GM21515 (cell line): ENCODE results near the gene ERVH48-1.
"Not testable (repeated sequence)": the region's sequence is repeated elsewhere in the genome, so short reads cannot be mapped to it uniquely, and the experiment has no call there.

Source experiments
- ATAC-seq: cut with Tn5 transposase; IDR thresholded peaks from one replicate; pipeline ENCODE4 v1.9.1; 2021; ENCODE audit not compliant: unreplicated experiment

ERVH48-1 gene

DNA sequence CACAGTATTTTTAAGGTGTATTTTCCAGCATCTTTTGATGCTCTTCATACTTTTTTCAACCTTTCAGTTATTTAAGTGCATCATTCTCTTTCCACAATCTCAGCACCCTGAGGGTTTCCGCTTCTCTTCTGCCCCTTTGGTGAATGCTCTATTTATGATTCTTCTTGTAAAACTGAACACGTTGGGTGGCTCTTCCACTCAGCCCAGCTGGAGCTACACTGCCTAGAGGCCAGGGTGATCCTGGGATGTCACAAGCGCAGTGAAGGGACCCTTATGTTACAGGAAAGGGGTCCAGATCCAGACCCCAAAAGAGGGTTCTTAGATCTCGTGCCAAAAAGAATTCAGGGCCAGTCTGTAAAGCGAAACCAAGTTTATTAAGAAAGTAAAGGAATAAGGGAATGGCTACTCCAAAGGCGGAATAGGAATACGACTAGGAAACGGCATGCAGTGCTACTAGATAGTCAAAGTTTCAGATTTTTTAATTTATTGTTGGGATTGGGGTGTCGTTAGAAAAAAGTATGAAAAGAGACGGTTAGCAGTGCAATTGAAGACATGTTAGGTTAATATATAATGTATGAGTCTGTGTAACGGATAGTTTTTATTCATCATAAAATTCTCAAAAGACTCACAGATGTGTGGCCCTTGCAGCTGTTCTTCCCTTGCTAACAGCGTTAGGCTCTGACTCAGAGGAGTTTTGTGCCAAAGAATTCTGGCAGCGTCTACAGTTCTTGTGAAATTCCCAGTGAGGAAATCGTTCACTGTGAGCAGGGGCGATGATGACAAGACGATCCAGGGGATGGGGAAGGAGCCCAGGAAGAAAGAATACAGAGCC, 14.4 kb upstream of the ERVH48-1 start:
- ATAC-seq, result no peak

DNA sequence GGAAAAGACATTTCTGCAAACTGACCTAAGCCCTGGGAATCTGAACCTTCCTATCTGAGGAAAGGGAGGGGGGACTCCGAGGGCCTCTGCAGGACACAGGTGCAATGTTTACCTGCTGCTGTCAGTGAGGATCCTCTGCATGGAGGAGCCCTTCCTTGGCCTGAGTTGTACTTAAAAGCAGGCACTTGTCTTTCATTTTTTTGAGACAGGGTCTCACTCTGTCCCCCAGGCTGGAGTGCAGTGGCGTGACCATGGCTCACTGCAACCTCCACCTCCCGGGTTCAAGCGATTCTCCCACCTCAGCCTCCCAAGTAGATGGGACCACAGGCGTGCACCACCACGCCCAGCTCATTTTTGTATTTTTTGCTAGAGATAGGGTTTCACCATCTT, 13.2 kb upstream of the ERVH48-1 start:
- ATAC-seq, result not testable (repeated sequence)

DNA sequence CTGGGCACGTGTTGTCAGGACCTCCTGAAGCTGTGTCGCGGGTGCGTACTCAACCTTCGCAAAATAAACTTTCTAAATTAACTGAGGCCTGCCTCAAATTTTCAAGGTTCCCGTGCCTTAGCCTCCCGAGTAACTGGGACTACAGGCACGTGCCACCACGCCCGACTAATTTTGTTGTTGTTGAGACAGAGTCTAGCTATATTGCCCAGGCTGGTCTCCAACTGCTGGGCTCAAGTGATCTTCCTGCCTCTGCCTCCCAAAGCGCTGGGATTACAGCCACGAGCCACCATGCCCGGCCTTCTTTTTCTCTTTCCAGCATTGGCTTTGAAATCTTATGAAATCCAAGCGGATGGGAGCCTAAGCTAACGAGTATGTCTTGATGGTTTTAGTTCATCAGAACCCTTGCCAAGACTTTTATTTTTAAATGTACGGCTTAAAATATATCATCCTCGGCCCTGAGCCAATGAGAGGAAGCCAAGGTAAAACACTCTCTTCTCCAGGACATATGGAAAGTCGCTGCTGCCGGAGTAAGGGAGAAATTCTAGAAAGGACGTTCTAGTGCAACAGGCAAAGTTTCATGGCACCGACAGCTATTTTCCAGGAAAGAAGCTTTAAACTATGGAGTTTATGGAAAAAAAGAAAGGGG, 12.7 kb upstream of the ERVH48-1 start:
- ATAC-seq, result no peak

DNA sequence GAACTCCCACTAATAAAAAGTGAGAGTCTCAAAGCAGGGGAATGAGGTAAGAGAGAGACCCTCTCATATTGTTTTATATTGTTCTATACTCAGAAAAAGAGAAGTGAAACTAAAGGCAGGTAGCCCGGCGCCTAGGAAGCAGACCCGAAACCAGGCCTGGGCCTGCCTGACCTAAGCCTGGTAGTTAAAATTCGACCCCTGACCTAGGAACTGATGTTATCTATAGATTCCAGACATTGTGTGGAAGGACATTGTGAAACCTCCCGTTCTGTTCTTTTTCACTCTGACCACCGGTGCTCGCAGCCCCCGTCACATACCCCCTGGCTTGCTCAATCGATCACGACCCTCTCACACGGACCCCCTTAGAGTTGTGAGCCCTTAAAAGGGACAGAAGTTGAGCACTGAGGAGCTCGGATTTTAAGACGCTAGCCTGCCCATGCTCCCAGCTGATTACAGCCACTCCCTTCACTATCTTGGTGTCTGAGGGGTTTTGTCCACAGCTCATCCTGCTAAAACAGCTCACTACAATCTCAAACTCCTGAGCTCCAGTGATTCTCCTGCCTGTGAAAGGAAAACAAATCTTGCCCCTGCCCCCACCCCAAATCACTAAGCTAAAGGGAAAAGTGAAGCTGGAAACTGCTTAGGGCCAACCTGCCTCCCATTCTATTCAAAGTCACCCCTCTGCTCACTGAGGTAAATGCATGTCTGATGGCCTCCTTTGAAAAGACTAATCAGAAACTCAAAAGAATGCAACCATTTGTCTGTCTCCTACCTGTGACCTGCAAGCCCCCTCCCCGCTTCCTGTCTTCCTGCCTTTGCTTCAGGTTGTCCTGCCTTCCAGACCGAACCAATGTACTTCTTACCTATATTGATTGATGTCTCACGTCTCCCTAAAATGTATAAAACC, 11.9 kb upstream of the ERVH48-1 start:
- not testable (repeated sequence) for ATAC-seq

DNA sequence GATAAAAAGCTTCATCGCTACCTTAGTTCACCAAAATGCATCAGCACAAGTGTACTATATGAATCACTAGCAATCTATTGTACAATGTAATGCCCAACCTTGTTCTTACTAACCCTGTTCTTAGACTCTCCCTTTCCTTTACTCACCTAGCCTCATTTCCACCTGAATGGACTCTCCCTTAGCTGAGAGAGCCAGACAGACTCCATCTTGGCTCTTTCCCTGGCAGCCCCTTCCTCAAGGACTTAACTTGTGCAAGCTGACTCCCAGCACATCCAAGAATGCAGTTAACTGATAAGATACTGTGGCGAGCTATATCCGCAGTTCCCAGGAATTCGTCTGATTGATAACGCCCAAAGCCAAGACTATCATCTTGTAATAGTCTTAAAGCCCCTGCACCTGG, 10.9 kb upstream of the ERVH48-1 start:
- ATAC-seq, result not testable (repeated sequence)

DNA sequence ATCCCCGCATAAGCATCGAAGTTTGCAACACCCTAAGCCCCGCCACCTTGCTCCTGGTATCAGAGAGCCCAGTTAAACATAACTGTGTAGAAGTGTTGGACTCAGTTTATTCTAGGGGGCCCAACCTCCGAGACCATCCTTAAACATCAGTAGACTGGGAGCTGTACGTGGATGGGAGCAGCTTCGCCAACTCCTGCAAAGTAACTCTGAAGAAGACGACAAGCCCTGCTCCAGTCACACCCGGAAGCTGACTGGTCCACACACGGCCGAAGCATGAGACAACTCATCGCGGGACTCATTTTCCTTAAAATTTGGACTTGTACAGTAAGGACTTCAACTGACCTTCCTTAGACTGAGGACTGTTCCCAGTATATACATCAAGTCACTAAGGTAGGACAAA, 8.5 kb upstream of the ERVH48-1 start:
- not testable (repeated sequence) for ATAC-seq

DNA sequence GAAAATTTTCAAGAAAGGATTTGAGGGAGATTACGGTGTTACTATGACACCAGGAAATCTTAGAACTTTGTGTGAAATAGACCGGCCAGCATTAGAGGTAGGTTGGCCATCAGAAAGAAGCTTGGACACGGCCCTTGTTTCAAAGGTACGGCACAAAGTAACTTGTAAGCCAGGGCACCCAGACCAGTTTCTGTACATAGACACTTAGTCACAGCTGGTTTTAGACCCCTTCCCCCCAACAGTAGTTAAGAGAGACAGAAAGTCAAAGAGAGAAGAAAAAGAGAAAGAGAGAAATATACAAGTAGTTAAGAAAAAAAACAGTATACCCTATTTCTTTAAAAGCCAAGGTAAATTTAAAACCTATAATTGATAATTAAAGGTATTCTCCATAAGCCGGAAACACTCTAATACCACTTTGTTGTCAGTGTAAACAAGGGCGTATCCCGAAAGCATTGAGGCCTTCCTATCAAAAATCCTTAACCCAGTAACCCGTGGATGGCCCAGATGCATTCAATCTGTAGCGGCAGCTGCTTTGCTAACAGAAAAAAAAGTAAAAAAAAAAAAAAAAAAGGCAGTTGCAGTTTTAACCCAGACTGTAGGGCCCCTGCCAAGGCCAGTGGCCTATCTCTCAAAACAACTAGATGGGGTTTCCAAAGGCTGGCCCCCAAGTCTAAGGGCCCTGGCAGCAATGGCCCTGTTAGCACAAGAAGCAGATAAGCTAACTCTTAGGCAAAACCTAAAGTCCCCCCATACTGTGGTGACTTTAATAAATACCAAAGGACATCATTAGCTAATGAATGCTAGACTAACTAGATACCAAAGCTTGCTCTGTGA, 7.9 kb upstream of the ERVH48-1 start:
- ATAC-seq, result not testable (repeated sequence)

DNA sequence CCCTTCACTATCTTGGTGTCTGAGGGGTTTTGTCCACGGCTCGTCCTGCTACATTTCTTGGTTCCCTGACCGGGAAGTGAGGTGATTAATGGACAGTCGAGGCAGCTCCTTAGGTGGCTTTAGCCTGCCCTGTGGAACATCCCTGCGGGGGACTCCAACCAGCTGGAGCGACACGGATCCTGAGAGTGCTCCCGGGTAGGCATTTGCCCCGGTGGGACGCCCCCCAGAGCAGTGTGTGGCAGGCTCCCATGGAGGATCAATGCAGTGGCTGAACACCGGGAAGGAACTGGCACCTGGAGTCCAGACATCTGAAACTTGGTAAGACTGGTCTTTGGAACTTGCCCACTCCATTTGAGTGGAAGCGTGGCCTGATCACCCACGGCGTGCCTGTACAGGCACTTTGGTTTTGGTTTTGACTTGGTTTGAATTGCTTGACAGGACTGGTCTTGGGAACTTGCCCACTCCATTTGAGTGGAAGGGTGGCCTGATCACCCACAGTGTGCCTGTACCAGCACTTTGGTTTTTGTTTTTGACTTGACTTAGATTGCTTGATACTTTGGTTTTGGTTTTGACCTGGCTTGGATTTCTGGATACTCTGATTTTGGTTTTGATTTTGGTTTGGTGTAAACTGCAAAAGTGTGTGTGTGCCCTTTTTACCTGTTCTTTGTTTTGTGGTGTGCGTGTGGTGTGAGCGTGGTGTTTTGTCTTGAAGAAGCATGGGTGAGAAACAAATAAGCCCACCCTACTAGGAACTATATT, 7.1 kb upstream of the ERVH48-1 start:
- not testable (repeated sequence) for ATAC-seq

DNA sequence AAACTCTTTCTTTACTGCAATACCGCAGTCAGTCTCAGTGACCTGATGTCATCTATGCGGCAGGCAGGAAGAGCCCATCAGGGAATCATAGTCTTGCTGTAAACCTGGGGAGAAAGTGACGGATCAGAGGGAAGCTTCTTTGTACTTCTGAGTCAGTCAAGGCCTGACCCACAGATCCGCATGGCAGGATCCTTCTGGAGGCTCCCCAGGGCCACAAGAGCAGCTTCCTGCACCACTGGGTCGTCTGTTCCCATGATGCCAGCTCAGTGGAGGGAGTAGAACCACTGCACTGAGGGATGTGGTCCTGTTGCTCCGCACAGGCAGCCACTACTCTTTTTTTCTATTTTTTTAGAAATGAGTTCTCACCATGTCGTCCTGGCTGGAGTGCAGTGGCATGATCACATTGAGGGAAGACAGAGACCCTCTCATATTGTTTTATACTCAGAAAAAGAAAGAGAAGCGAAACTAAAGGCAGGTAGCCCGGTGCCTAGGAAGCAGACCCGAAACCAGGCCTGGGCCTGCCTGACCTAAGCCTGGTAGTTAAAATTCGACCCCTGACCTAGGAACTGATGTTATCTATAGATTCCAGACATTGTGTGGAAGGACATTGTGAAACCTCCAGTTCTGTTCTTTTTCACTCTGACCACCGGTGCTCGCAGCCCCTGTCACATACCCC, 6.3 kb upstream of the ERVH48-1 start:
- no peak for ATAC-seq

DNA sequence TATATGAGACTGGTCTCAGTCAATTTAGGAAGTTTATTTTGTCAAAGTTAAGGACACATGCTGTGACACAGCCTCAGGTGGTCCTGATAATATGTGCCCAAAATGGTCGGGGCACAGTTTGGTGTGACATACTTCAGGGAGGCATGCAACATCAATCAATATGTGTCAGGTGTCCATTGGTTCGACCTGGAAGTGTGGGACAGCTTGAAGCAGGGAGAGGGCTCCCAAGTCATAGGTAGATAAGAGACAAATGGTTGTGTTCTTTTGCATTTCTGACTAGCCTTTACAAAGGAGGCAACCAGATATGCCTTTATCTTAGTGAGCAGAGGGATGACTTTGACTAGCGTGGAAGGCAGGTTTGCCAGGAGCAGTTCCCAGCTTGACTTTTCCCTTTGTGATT, 4.5 kb upstream of the ERVH48-1 start:
- ATAC-seq, result no peak

DNA sequence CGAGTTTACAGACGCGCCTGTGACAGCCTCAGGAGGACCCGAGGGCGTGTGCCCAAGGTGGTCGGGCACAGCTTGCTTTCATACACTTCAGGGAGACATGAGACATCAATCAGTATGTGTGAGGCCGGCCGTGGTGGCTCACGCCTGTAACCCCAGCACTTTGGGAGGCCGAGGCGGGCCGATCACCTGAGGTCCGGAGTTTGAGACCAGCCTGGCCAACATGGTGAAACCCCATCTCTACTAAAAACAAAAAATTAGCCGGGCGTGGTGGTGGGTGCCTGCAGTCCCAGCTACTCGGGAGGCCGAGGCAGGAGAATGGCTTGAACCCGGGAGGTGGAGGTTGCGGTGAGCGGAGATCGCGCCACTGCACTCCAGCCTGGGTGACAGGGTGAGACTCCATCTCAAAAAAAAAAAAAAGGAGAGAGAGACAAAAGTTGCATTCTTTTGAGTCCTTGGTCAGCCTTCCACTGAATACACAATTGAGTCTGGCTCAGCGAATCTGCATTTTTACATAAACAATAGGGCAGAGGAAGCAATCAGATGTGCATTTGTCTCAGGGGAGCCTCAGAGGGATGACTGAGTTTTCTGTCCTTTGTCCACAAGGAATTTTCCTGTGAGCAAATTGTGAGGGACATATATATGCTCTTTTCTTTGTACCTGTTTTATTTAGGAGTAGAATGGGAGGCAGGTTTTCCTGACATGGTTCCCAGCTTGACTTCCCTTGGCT, 2.2 kb upstream of the ERVH48-1 start:
- not testable (repeated sequence) for ATAC-seq

DNA sequence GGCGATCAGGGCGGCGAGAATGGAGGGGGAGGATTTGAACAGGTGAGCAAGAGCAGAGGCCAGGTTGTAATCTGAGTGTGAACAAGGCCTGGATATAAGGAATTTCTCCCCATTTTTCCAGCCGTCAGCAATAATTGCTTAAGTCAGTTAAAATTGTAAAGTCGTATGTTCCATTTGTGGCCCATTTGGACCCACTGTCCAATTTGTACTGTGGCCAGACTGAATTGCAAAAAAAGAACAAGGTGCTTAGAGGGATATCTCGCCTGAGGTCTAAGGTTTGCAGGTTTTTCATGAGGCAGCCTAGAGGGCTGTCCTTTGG, 1.0 kb downstream of the ERVH48-1 start:
- ATAC-seq, result no peak

DNA sequence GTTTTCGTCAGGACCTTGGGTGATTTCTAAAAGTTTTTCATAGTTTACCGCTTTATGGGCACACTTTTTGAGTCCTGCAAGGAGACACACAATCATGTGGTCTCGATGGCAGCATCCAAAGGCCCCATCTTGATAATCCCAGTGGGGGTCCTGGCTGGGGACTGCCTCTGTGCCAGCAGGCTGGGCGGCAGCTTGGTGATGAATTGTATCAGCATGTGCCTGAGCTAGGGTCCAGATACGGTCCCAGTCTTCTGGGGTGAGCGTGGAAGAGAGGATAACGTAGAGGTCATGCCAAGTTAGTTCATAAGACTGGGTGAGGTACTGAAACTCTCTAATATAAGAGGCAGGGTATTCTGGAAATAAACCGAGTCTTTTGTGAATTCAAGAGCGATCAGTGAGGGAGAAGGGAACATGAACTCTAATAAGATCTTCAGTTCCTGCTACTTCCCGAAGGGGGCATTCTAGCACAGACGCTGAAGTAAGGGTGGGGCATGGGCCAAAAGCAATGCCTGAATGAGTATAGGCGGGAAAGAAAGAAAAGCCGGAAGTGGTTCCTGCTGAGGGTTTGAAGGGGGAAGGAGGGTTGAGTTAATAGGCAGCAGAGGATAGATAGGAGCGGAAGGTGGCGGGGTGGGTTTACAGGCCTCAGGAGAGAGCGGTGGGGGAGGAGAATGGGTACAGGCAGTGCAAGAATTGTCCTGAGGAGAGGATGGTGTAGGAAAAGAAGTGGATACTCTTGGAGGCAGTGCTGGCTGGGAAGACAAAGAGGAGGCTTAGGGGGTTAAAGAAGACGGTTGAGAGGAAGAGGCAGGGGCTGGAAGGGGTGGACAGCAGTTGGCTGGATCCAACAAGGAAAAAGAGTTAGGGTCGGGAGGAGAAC, 1.6 kb downstream of the ERVH48-1 start:
- peak; percentile 62 for ATAC-seq

DNA sequence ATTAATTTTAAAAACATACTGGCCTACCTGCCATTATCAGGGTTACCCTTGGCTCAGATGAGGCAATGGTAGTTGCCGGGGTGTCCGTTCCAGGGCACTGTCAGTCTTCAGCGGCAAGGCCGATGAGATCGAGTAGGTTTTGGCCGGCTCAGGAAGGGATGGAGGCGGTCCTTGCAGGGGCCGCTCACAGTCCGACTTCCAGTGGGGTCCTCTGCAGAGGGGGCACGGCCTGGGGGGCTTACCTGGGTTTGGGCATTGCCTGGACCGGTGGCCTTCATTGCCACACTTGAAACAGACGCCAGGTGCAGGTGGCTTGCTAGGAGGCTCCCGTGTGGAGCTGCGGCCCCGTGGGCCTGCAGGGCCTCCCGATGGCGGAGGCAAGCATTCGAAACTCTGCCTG, 2.5 kb downstream of the ERVH48-1 start:
- no peak for ATAC-seq

DNA sequence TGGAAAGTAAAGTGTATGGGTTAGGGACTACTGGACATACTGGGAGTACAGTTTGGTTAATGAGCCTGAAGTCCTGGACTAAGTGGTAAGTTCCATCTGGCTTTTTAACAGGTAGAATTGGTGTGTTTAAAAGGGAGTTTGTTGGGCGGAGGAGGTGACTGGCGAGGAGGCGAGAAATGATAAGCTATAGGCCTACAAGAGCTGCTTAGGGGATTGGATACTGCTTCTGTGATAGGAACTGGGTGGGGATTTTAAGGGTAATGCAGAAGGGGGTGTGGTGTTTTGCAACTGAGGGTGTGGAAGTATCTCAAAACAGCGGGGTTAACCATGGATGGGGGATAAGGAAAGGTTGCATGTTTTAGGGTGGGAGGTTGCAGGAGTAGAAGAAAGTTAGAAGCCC, 3.5 kb downstream of the ERVH48-1 start:
- ATAC-seq, result no peak

DNA sequence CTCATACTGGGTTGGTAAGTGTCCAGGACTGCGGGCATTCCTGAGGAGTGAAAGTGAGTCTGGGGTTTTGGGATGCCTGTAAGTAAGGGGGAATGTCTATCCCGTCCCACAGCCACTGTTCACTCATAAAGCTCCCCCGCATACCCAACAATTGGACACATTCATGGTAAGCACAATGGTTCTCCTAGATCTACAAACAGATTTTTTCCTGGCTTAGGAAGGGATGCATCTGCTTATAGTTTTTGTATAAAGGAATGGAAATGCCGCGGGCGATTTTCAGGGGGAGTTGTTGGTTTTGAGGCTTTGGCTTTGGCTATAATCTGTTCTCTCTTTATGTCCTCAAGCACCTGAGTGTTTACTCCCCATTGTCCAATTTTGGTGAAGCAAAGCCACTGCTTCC, 7.1 kb downstream of the ERVH48-1 start:
- ATAC-seq, result no peak

DNA sequence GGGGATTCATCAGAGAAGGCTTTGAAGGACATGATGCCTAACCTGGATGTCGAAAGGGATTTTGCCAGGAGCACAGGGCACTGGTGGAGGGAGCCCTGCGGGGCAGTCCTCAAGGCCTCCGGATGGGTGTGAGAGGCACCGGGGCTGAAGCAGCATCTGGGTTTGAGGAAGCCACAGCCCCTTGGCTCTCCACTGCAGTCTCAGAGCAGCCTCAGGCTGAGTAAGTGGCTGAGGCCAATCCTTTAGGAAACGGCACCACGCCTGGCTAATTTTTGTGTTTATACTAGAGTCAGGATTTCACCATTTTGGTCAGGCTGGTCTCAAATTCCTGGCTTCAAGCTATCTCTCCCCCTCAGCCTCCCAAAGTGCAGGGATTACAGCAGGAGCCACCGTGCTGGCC, 12.0 kb downstream of the ERVH48-1 start:
- no peak for ATAC-seq

DNA sequence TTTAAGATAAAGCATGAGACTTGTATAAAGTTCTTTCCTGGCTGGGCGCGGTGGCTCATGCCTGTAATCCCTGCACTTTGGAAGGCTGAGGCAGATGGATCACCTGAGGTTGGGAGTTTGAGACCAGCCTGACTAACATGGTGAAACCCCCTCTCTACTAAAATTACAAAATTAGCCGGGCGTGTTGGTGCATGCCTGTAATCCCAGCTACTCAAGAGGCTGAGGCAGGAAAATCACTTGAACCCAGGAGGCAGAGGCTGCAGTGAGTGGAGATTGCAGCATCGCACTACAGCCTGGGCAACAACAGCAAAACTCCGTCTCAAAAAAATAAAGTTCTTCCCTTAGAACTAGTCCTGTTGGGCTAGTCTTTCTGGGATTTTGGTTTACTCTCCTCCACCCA, 13.5 kb downstream of the ERVH48-1 start:
- not testable (repeated sequence) for ATAC-seq
